Fibroblast of skin of left biceps (primary cell): ENCODE measurements around the gene TTLL4.

Source experiments
- DNase-seq, 2 experiments: peaks; one replicate each; pipeline ENCODE4 v3.0.0-alpha.2; 2013; ENCODE audit warnings: low read depth in 2 of 2

The TTLL4 gene

GRCh38 chr2:218785103-218785502, 74.5 kb downstream of the TTLL4 start:
- no peak for DNase-seq

DNA sequence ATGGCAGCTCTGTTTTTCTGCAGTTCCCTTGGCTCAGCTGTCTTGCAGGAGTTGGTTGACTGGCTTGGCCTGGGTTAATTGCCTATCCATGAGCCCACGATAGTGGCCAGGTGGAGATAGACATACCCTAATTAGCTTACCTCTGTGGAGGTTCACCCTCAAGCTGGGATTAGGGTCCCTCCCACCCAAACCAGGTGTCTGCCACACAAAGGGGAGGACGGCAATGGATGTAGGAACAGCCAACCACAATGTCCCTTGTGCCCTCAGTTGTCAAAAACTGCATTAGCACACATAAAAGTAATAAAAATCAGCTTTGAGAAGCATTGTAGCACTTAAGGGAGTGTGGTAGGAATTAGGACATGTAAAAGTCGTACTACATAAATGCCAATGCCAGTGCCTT, 75.5 kb downstream of the TTLL4 start:
- no peak for DNase-seq

DNA sequence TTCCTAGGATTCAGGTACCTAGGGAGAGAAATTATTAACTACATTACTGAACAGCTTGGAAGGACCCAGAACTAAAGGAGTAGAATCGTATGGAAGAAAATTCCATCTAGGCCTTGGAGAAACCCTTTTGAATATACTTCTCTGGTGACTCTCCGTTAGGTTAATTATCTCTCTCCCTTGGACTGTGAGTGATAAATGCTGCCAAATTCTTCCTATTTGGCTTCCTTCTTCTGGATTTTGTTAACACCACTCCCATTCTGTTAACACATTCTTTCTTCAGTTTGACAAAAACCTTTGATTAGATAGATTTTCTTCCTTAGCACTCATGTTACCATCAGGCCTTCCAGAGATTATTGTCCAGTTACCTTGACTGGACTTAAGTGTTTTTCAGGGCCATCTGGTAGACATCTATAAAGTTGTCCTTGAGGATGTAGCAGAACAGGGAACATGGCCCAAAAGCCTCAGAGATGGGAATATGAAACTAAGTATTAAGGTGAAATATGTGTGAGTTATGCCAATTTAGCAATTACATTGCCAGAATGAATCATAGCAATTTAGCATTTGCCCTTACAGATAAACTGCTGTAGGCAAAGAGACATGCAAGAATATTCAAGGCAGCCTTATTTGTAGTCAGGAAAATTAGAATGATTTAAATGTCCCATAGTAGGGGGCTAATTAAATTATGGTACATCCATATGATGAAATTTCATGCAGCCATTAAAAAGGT, 78.1 kb downstream of the TTLL4 start:
- DNase-seq = no peak

- DNase-seq = no peak
Measured at GRCh38 chr2:218792433-218792832, 81.8 kb downstream of the TTLL4 start.

GRCh38 chr2:218796691-218797090, 86.1 kb downstream of the TTLL4 start:
- no peak for DNase-seq

- no peak for DNase-seq
Measured at GRCh38 chr2:218798767-218799504, 88.3 kb downstream of the TTLL4 start.

GRCh38 chr2:218799990-218800389, 89.4 kb downstream of the TTLL4 start:
- no peak for DNase-seq

DNA sequence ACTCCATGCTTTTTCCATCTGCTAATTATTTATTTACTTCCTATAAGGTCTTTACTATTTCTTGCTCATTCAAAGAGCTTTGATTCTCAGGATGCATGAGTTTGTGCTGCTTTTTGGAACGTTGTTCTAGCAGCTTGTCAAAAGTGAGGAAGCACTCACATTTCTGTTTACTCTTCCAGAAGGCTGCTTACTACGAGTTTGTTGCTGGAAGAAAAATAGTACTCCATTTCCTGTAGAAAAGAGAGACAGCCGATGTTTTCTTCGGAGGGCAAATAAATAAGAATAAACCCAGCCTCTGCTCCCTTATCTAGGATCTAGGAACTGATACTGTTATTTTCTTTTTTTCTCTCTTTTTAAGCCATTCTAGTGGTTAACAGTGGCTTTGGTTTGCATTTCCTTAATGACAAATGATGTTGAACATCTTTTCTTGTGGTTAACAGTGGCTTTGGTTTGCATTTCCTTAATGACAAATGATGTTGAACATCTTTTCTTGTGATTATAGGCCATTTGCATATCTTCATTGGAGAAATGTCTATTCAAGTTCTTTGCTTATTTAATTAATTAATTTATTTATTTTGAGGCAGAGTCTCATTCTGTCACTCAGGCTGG, 91.9 kb downstream of the TTLL4 start:
- no peak for DNase-seq

DNA sequence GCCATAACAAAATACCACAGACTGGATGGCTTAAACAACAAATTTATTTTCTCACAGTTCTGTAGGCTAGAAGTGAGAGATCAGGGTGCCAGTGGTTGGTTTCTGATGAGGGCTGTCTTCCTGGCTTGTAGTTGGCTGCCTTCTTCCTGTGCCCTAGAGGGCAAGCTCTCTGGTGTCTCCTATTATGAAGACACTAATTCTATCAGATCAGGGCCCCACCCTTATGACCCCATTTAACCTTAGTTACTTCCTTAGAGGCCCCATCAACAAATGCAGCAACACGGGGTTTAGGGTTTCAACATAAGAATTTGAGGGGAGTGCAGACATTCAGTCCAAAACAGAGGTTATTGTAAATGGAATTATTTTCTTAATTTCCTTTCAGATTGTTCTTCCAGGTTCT, 94.2 kb downstream of the TTLL4 start:
- no peak for DNase-seq
